Naive thymus-derived CD4-positive, alpha-beta T cell (primary cell): Measurements from ENCODE around the gene SEPTIN5. TPM values are rescaled to one million over a fixed set of nuclear protein-coding genes. Genes with fewer than 3 reads are reported as not detected.
A peak's percentile ranks its signal among the peaks of the same experiment; 100 is the strongest.

Experiments used
- ATAC-seq: fragments of 150-1000 bp; cut with Tn5 transposase; 2 replicates; pipeline ENCODE4 v1.10.0; 2021; ENCODE audit warnings: mild to moderate bottlenecking, moderate library complexity
- CTCF ChIA-PET: fragments of 350-600 bp; sonication (Branson Sonifier 250); formaldehyde crosslinking; loops from one replicate; lab custom pipeline; 2021; ENCODE audit warnings: antibody characterized with exemption; lab: Charles Lee
- POLR2A ChIA-PET: fragments of 350-600 bp; sonication (Branson Sonifier 250); formaldehyde crosslinking; loops from one replicate; lab custom pipeline; 2021; ENCODE audit warnings: antibody characterized with exemption, inconsistent platforms; lab: Charles Lee
- DNase-seq, 9 donors: peaks; one replicate each; pipeline versions ENCODE4 v3.0.0 to v3.0.0-alpha.2; 2020 to 2022; ENCODE audit warnings: mixed read lengths in 1 of 9
- H3K27ac ChIP-seq: one replicate; pipeline ENCODE4 v1.7.0; 2013; ENCODE audit warnings: mild to moderate bottlenecking, low read depth, low read length, moderate library complexity
- H3K27me3 ChIP-seq, 2 donors: one replicate each; pipeline ENCODE4 v1.7.0; 2013; ENCODE audit warnings: low read length in 2 of 2, mild to moderate bottlenecking in 2 of 2, moderate library complexity in 2 of 2; ENCODE audit not compliant: control insufficient read depth in 2 of 2, insufficient read depth in 2 of 2
- H3K36me3 ChIP-seq, 3 experiments: 1 replicate in 2 of 3; 2 replicates in 1 of 3; pipeline ENCODE4 v1.7.0; 2013; ENCODE audit warnings: low read length in 3 of 3, mild to moderate bottlenecking in 3 of 3, moderate library complexity in 1 of 3; ENCODE audit not compliant: insufficient read depth in 3 of 3, control insufficient read depth in 2 of 3
- H3K4me1 ChIP-seq, 2 donors: one replicate each; pipeline ENCODE4 v1.7.0; 2013; ENCODE audit warnings: low read length in 2 of 2, mild to moderate bottlenecking in 2 of 2, moderate library complexity in 1 of 2; ENCODE audit not compliant: control insufficient read depth in 2 of 2, insufficient read depth in 2 of 2
- H3K4me3 ChIP-seq: 2 replicates; pipeline ENCODE4 v1.7.0; 2013; ENCODE audit warnings: mild to moderate bottlenecking, low read length
- H3K9me3 ChIP-seq, 3 experiments: 1 replicate in 2 of 3; 2 replicates in 1 of 3; pipeline ENCODE4 v1.7.0; 2013; ENCODE audit warnings: low read length in 3 of 3; ENCODE audit not compliant: control insufficient read depth in 2 of 3
- H3K27ac Mint-ChIP-seq, 9 donors: one replicate each; pipeline ENCODE4 v1.8.0; 2020 to 2022; ENCODE audit warnings: mixed read lengths in 9 of 9, mild to moderate bottlenecking in 8 of 9, moderate library complexity in 5 of 9, inconsistent platforms in 2 of 9
- H3K27me3 Mint-ChIP-seq, 5 donors: one replicate each; pipeline ENCODE4 v1.8.0; 2021 to 2022; ENCODE audit warnings: mixed read lengths in 5 of 5, mild to moderate bottlenecking in 1 of 5
- H3K36me3 Mint-ChIP-seq, 5 donors: one replicate each; pipeline ENCODE4 v1.8.0; 2020 to 2022; ENCODE audit warnings: mixed read lengths in 5 of 5, mild to moderate bottlenecking in 3 of 5, inconsistent platforms in 1 of 5
- H3K4me1 Mint-ChIP-seq, 7 donors: one replicate each; pipeline ENCODE4 v1.8.0; 2020 to 2022; ENCODE audit warnings: mixed read lengths in 7 of 7, mild to moderate bottlenecking in 3 of 7, inconsistent platforms in 1 of 7
- H3K4me3 Mint-ChIP-seq, 10 donors: one replicate each; pipeline ENCODE4 v1.8.0; 2020 to 2022; ENCODE audit warnings: mild to moderate bottlenecking in 10 of 10, mixed read lengths in 10 of 10, moderate library complexity in 6 of 10, inconsistent platforms in 2 of 10
- H3K9me3 Mint-ChIP-seq, 11 donors: one replicate each; pipeline ENCODE4 v1.8.0; 2020 to 2022; ENCODE audit warnings: mixed read lengths in 11 of 11, mild to moderate bottlenecking in 4 of 11, inconsistent platforms in 1 of 11, moderate library complexity in 1 of 11
- intact Hi-C, 2 donors: fragments of 100-400 bp; cut with micrococcal nuclease; formaldehyde crosslinking; loops; one replicate each; pipeline ENCODE4 v1.15.1; 2023
- polyA plus RNA-seq, 2 donors: library from polyadenylated mRNA; unstranded; fragments of 300-500 nt; fragmentation: Illumina TruSeq; gene quantifications; one replicate each; pipeline ENCODE4 v1.2.3, GENCODE V29; 2021
- total RNA-seq, 6 experiments: library from RNA in 5 of 6; stranded (reverse) in 5 of 6; gene quantifications; 1 replicate in 5 of 6; 2 replicates in 1 of 6; pipeline ENCODE4 v1.2.3 and lab custom pipeline; 2021 to 2026

SEPTIN5 gene
- total RNA-seq (1 to 10 TPM in 1 of 5 experiments, under 1 TPM in 2, not detected in 2; 0.22 to 4.2 (median 0.66) TPM), polyA plus RNA-seq (under 1 TPM in 1 of 2 donors, not detected in 1; 0.32 TPM), total RNA-seq (lab: John Stamatoyannopoulos, UW) (not detected)

GRCh38 chr22:19714312-19715187 is at the start of gene SEPTIN5:
TSS of gene SEPTIN5 (plus strand) at chr22:19714503. CDS start at chr22:19714589, 86 bp downstream.
- H3K9me3 Mint-ChIP-seq, result no peaks in the 10 kb centered on the region
- DNase-seq (no peak), ATAC-seq (no peak)
- Histone ChIP-seq H3K9me3 (no peaks in the 10 kb centered on the region), H3K27ac (no peak within 1 kb of the TSS), H3K27me3 (no peaks in the 10 kb centered on the region), H3K36me3 (no peaks in the 10 kb centered on the region), H3K4me1 (peaks cover 0 to 9% of the 10 kb centered on the region in 2 donors), H3K4me3 (peak within 1 kb of the TSS; percentile 17)
- no peaks in the 10 kb centered on the region for H3K36me3 Mint-ChIP-seq
- no peak within 1 kb of the TSS for H3K27ac Mint-ChIP-seq
- intact Hi-C loops, result loop anchor here in 1 of 2 donors (5.0 to 10.0 kb wide), 4 partner anchors 178 to 1637 kb away; partner anchors contain the start of genes CDC45, PEX26 and UFD1
- H3K27me3 Mint-ChIP-seq, result peaks cover 9 to 42% (median 16%) of the 10 kb centered on the region in 5 donors
- POLR2A ChIA-PET, result no interaction called here
- CTCF ChIA-PET, result no interaction called here
- peak within 1 kb of the TSS; percentile 42 to 87 (median 74) for H3K4me3 Mint-ChIP-seq
- H3K4me1 Mint-ChIP-seq, result peaks cover 0 to 10% (median 8%) of the 10 kb centered on the region in 7 donors

GRCh38 chr22:19664951-19665783 is 49.1 kb upstream of the SEPTIN5 start:
- peaks cover 0 to 3% (median 0%) of the 10 kb centered on the region in 7 donors for H3K4me1 Mint-ChIP-seq
- Histone ChIP-seq H3K27ac (no peak overlapping the region), H3K4me1 (no peaks in the 10 kb centered on the region), H3K4me3 (no peak overlapping the region), H3K36me3 (no peaks in the 10 kb centered on the region), H3K27me3 (no peaks in the 10 kb centered on the region), H3K9me3 (no peaks in the 10 kb centered on the region)
- intact Hi-C loops, result no loop called here
- ChIA-PET CTCF (no interaction called here), POLR2A (no interaction called here)
- H3K4me3 Mint-ChIP-seq, result no peak overlapping the region
- no peaks in the 10 kb centered on the region for H3K36me3 Mint-ChIP-seq
- DNase-seq (no peak), ATAC-seq (no peak)
- H3K9me3 Mint-ChIP-seq, result no peaks in the 10 kb centered on the region
- no peak overlapping the region for H3K27ac Mint-ChIP-seq
- H3K27me3 Mint-ChIP-seq, result peaks cover 0 to 13% (median 4%) of the 10 kb centered on the region in 5 donors

DNA sequence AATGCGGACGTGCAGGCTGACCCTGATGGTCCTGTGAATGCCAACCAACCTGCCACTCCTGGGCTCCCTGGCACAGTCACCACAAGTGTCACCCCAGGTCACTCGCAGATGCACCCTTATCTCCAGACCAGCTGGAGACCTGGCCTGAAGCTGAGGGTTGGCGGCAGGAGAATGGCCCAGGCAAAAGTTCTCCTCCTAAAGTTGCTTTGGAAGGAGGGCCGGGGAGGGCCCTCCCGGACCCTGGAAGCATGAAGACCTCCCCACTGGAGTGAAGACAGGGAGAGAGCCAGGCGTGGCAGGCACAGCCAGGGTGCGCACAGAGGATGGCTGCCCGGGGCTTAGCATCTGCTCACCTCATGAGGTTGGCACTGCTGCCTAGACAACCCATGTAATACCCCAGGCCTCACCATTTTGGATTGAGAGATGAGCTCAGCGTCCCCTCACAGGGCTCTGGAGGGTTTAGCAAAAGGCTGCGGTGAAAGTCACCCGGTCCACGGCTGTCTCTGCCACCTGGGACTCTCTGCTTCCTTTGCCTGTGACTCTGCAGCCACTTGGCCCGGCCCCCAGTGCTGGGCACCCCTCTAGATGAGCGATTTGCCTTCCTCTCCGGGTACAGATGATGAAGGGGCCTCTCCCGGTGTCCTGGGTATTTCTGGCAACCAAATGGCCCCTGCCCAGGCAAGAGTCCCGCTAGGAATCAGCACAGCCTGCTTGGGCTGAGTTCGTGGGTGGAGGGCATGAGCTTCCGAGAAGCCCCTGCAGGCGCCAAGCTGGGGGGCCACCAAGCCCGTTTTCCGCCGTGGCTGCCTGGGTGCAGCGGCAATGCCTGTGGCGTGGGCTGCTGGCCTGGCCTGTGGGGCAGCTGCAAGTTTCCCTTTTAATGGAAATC is 48.3 kb upstream of the SEPTIN5 start:
- Histone ChIP-seq H3K27ac (no peak overlapping the region), H3K36me3 (no peaks in the 10 kb centered on the region), H3K9me3 (no peaks in the 10 kb centered on the region), H3K27me3 (no peaks in the 10 kb centered on the region), H3K4me3 (no peak overlapping the region), H3K4me1 (no peaks in the 10 kb centered on the region)
- CTCF ChIA-PET, result no interaction called here
- Mint-ChIP-seq H3K36me3 (no peaks in the 10 kb centered on the region), H3K27me3 (peaks cover 0 to 13% (median 4%) of the 10 kb centered on the region in 5 donors), H3K4me1 (peaks cover 0 to 2% (median 0%) of the 10 kb centered on the region in 7 donors), H3K4me3 (no peak overlapping the region), H3K27ac (no peak overlapping the region), H3K9me3 (no peaks in the 10 kb centered on the region)
- POLR2A ChIA-PET, result no interaction called here
- intact Hi-C loops, result no loop called here
- ATAC-seq, result no peak
- no peak for DNase-seq

GRCh38 chr22:19666673-19667593 is 47.4 kb upstream of the SEPTIN5 start:
- intact Hi-C loops, result no loop called here
- no peaks in the 10 kb centered on the region for H3K4me1 ChIP-seq
- ATAC-seq (no peak), DNase-seq (no peak)
- no peaks in the 10 kb centered on the region for H3K9me3 ChIP-seq
- ChIA-PET POLR2A (no interaction called here), CTCF (no interaction called here)
- Mint-ChIP-seq H3K36me3 (no peaks in the 10 kb centered on the region), H3K4me1 (no peaks in the 10 kb centered on the region), H3K4me3 (no peak overlapping the region), H3K27me3 (peaks cover 0 to 14% (median 4%) of the 10 kb centered on the region in 5 donors), H3K27ac (no peak overlapping the region), H3K9me3 (no peaks in the 10 kb centered on the region)
- H3K4me3 ChIP-seq, result no peak overlapping the region
- H3K27me3 ChIP-seq, result no peaks in the 10 kb centered on the region
- H3K36me3 ChIP-seq, result no peaks in the 10 kb centered on the region
- no peak overlapping the region for H3K27ac ChIP-seq

GRCh38 chr22:19667872-19668740 is 46.2 kb upstream of the SEPTIN5 start:
- ChIA-PET POLR2A (no interaction called here), CTCF (interaction anchor here (0.6 kb wide), 1 partner anchor 38 kb away, joined by 3 read pairs; no protein-coding TSS in a partner anchor)
- Histone ChIP-seq H3K36me3 (no peaks in the 10 kb centered on the region), H3K27ac (no peak overlapping the region), H3K4me1 (no peaks in the 10 kb centered on the region), H3K27me3 (no peaks in the 10 kb centered on the region), H3K9me3 (no peaks in the 10 kb centered on the region), H3K4me3 (no peak overlapping the region)
- no peak for ATAC-seq
- intact Hi-C loops, result no loop called here
- DNase-seq, result no peak
- H3K36me3 Mint-ChIP-seq, result no peaks in the 10 kb centered on the region
- H3K27me3 Mint-ChIP-seq, result peaks cover 0 to 15% (median 4%) of the 10 kb centered on the region in 5 donors
- no peak overlapping the region for H3K27ac Mint-ChIP-seq
- H3K4me1 Mint-ChIP-seq, result no peaks in the 10 kb centered on the region
- H3K9me3 Mint-ChIP-seq, result no peaks in the 10 kb centered on the region
- no peak overlapping the region for H3K4me3 Mint-ChIP-seq
